ENCODE data around the gene CALML4. TPM values are rescaled to one million over a fixed set of nuclear protein-coding genes. Genes with fewer than 3 reads are reported as not detected.
"Not testable (repeated sequence)": the region's sequence is repeated elsewhere in the genome, so short reads cannot be mapped to it uniquely, and the experiment has no call there.

Gene CALML4
- polyA plus RNA-seq, 1 donor, result 170 TPM

DNA sequence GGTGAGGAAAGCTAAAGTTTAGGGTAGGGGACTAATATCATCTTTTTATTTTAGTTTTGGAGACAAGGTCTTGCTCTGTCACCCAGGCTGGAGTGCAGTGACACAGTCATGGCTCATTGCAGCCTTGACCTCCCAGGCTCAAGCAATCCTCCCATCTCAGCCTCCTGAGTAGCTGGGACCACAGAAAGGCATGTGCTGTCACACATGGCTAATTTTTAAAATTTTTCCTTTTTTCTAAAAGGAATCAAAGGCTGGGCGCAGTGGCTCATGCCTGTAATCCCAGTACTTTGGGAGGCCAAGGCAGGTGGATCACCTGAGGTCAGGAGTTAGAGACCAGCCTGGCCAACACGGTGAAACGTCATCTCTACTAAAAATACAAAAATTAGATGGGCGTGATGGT is 20.3 kb upstream of the CALML4 start:
- WGBS (ENCODE audit: insufficient coverage, low lambda C conversion rate), result no CpG with 5 or more reads among the region's 4 CpGs
- not testable (repeated sequence) for DNase-seq; H3K27me3 ChIP-seq (ENCODE audit: control insufficient read depth, insufficient read depth, low read length); H3K36me3 ChIP-seq (ENCODE audit: control insufficient read depth, insufficient read depth, low read length); H3K4me3 ChIP-seq (ENCODE audit: low read length); H3K27ac ChIP-seq (ENCODE audit: low read length)
- Histone ChIP-seq H3K9me3 (ENCODE audit: control insufficient read depth, low read depth, low read length) (peaks cover 13% of the 10 kb centered on the region), H3K4me1 (ENCODE audit: control insufficient read depth, insufficient read depth, low read length) (peaks cover 15% of the 10 kb centered on the region)

DNA sequence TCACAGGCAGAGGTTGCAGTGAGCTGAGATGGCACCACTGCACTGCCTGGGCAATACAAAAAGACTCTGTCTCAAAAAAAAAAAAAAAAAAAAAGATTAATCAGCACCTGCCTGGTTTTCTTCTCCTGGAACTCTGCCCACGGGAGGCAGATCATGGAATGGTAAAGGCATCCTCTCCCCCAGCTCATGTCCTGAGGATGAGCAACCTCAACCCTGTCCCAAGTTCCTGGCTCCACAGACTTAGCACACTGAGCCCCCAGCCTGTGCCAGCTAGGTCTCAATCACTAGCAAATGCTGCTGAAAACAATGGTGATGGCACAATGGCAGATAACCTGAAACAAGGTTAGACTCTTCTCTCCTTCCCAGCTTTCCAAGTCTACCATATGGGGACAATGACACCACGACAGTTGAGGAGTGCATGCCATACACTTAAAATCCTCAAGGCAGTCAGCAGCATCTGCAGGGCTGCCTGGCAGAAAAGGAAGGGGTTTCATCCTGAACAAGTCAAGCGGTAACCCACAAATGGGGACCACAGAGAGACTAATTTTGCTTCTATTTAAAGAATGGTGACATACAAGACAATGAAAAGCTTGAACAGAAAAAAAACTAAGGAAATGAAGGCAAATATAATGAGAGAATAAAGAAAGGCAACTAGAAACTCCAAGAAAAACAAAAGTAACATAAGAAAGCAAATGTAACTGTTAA is 19.6 kb upstream of the CALML4 start:
- H3K27ac ChIP-seq (ENCODE audit: low read length), result no peak overlapping the region
- peaks cover 11% of the 10 kb centered on the region for H3K4me1 ChIP-seq (ENCODE audit: control insufficient read depth, insufficient read depth, low read length)
- H3K4me3 ChIP-seq (ENCODE audit: low read length), result no peak overlapping the region
- no peak for DNase-seq
- WGBS (ENCODE audit: insufficient coverage, low lambda C conversion rate), result 80% methylated on average over 1 of the region's 3 CpGs
- H3K27me3 ChIP-seq (ENCODE audit: control insufficient read depth, insufficient read depth, low read length), result no peaks in the 10 kb centered on the region
- peaks cover 13% of the 10 kb centered on the region for H3K9me3 ChIP-seq (ENCODE audit: control insufficient read depth, low read depth, low read length)
- peaks cover 2% of the 10 kb centered on the region for H3K36me3 ChIP-seq (ENCODE audit: control insufficient read depth, insufficient read depth, low read length)

DNA sequence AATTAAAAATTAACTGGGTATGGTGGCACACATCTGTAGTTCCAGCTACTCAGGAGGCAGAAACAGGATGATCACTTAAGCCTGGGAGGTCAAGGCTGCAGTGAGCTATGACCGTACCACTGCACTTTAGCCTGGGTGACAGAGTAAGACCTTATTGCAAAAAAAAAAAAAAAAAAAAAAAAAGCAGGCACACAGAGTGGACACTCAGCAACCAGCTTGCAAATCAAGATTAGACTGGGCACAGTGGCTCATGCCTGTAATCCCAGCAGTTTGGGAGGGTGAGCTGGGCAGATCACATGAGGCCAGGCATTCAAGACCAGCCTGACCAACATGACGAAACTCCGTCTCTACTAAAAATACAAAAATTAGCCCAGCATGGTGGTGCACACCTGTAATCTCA is 19.0 kb upstream of the CALML4 start:
- Histone ChIP-seq H3K27me3 (ENCODE audit: control insufficient read depth, insufficient read depth, low read length) (no peaks in the 10 kb centered on the region), H3K9me3 (ENCODE audit: control insufficient read depth, low read depth, low read length) (peaks cover 13% of the 10 kb centered on the region), H3K27ac (ENCODE audit: low read length) (no peak overlapping the region), H3K36me3 (ENCODE audit: control insufficient read depth, insufficient read depth, low read length) (peaks cover 3% of the 10 kb centered on the region), H3K4me1 (ENCODE audit: control insufficient read depth, insufficient read depth, low read length) (peaks cover 11% of the 10 kb centered on the region), H3K4me3 (ENCODE audit: low read length) (no peak overlapping the region)
- WGBS (ENCODE audit: insufficient coverage, low lambda C conversion rate), result no CpG with 5 or more reads among the region's 3 CpGs
- DNase-seq, result no peak

DNA sequence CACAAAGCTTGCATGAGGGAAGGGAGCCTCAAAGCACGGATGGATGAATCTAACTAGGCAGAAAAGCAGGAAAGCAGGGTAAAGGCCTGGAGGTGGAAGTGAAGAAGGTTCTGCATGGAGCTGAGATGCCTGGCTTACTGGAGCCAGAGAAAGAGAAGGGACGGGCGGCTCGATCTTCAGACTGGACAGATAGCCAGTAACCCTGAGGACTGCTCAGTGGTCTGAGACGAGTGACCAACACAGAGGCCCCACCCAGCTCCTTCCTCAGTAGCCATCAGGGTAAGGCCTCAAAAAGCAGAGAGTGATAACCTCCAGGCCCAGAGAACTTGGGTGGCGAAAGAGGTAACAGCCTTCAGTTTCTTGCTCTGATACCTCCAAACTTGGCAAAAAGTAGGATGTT is 18.0 kb upstream of the CALML4 start:
- no peak overlapping the region for H3K27ac ChIP-seq (ENCODE audit: low read length)
- no peak overlapping the region for H3K4me3 ChIP-seq (ENCODE audit: low read length)
- H3K4me1 ChIP-seq (ENCODE audit: control insufficient read depth, insufficient read depth, low read length), result peaks cover 5% of the 10 kb centered on the region
- 100% methylated on average over 1 of the region's 6 CpGs for WGBS (ENCODE audit: insufficient coverage, low lambda C conversion rate)
- peaks cover 9% of the 10 kb centered on the region for H3K9me3 ChIP-seq (ENCODE audit: control insufficient read depth, low read depth, low read length)
- no peaks in the 10 kb centered on the region for H3K27me3 ChIP-seq (ENCODE audit: control insufficient read depth, insufficient read depth, low read length)
- H3K36me3 ChIP-seq (ENCODE audit: control insufficient read depth, insufficient read depth, low read length), result peaks cover 12% of the 10 kb centered on the region
- DNase-seq, result no peak

DNA sequence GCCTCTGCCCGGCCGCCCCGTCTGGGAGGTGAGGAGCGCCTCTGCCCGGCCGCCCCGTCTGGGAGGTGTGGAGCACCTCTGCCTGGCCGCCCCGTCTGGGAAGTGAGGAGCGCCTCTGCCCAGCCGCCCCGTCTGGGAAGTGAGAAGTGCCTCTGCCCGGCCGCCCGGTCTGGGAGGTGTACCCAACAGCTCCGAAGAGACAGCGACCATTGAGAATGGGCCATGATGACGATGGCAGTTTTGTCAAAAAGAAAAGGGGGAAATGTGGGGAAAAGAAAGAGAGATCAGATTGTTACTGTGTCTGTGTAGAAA is 17.3 kb upstream of the CALML4 start:
- WGBS (ENCODE audit: insufficient coverage, low lambda C conversion rate), result no CpG with 5 or more reads among the region's 18 CpGs
- not testable (repeated sequence) for DNase-seq; H3K27me3 ChIP-seq (ENCODE audit: control insufficient read depth, insufficient read depth, low read length); H3K4me3 ChIP-seq (ENCODE audit: low read length); H3K9me3 ChIP-seq (ENCODE audit: control insufficient read depth, low read depth, low read length); H3K4me1 ChIP-seq (ENCODE audit: control insufficient read depth, insufficient read depth, low read length); H3K27ac ChIP-seq (ENCODE audit: low read length)
- H3K36me3 ChIP-seq (ENCODE audit: control insufficient read depth, insufficient read depth, low read length), result peaks cover 17% of the 10 kb centered on the region

DNA sequence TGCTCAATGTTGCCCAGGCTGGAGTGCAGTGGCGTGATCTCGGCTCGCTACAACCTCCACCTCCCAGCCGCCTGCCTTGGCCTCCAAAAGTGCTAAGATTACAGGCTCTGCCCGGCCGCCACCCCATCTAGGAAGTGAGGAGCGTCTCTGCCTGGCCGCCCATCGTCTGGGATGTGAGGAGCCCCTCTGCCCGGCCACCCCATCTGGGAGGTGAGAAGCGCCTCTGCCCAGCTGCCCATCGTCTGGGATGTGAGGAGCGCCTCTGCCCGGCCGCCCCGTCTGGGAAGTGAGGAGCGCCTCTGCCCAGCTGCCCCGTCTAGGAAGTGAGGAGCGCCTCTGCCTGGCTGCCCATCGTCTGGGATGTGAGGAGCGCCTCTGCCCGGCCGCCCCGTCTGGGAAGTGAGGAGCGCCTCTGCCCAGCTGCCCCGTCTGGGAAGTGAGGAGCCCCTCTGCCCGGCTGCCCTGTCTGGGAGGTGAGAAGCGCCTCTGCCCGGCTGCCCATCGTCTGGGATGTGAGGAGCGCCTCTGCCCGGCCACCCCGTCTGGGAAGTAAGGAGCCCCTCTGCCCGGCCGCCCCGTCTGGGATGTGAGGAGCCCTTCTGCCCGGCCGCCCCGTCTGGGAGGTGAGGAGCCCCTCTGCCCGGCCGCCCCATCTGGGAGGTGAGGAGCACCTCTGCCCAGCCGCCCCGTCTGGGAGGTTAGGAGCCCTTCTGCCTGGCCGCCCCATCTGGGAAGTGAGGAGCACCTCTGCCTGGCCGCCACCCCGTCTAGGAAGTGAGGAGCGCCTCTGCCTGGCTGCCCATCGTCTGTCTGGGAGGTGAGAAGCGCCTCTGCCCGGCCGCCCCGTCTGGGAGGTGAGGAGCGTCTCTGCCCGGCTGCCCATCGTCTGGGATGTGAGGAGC is 16.6 kb upstream of the CALML4 start:
- DNase-seq; H3K4me1 ChIP-seq (ENCODE audit: control insufficient read depth, insufficient read depth, low read length); H3K27ac ChIP-seq (ENCODE audit: low read length); H3K9me3 ChIP-seq (ENCODE audit: control insufficient read depth, low read depth, low read length); H3K27me3 ChIP-seq (ENCODE audit: control insufficient read depth, insufficient read depth, low read length); H3K4me3 ChIP-seq (ENCODE audit: low read length): not testable (repeated sequence)
- H3K36me3 ChIP-seq (ENCODE audit: control insufficient read depth, insufficient read depth, low read length), result peaks cover 22% of the 10 kb centered on the region
- WGBS (ENCODE audit: insufficient coverage, low lambda C conversion rate), result no CpG with 5 or more reads among the region's 55 CpGs

DNA sequence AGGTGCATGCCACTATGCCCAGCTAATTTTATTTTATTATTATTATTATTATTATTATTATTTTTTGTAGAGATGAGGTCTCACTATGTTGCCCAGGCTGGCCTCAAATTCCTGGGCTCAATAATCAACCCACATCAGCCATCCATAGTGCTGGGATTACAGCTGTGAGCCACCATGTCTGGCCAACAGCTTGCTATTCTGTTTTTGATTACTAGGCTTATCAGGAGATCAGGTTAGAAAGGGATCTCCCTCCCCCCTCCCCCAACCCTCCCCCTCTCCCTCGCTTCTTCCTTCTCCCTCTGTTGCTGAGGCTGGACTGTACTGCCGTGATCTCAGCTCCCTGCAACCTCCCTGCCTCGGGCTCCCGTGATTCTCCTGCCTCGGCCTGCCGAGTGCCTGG is 15.8 kb upstream of the CALML4 start:
- DNase-seq, result no peak
- H3K4me3 ChIP-seq (ENCODE audit: low read length), result no peak overlapping the region
- no peaks in the 10 kb centered on the region for H3K4me1 ChIP-seq (ENCODE audit: control insufficient read depth, insufficient read depth, low read length)
- H3K9me3 ChIP-seq (ENCODE audit: control insufficient read depth, low read depth, low read length), result peaks cover 9% of the 10 kb centered on the region
- no peak overlapping the region for H3K27ac ChIP-seq (ENCODE audit: low read length)
- no peaks in the 10 kb centered on the region for H3K27me3 ChIP-seq (ENCODE audit: control insufficient read depth, insufficient read depth, low read length)
- peaks cover 30% of the 10 kb centered on the region for H3K36me3 ChIP-seq (ENCODE audit: control insufficient read depth, insufficient read depth, low read length)
- WGBS (ENCODE audit: insufficient coverage, low lambda C conversion rate), result no CpG with 5 or more reads among the region's 6 CpGs

DNA sequence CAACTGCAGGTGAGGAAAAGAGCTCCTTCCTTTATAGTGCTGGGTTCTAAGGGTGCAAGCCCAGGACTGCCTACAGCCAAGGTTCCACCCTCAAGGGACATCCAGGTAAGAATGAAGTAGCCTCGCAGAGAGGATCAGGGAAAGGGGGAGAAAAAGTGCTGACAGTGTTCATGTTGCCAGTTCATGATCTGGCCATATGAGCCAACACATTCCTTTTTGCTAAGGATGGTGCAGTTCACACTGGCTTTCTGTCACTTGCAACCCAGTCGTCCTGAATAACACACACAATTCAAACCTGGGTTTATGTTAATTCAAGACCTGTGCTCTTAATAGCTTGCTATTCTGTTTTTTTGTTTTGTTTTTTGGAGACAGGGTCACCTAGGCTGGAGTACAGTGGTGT is 15.4 kb upstream of the CALML4 start:
- WGBS (ENCODE audit: insufficient coverage, low lambda C conversion rate), result 80% methylated on average over 1 of the region's 2 CpGs

DNA sequence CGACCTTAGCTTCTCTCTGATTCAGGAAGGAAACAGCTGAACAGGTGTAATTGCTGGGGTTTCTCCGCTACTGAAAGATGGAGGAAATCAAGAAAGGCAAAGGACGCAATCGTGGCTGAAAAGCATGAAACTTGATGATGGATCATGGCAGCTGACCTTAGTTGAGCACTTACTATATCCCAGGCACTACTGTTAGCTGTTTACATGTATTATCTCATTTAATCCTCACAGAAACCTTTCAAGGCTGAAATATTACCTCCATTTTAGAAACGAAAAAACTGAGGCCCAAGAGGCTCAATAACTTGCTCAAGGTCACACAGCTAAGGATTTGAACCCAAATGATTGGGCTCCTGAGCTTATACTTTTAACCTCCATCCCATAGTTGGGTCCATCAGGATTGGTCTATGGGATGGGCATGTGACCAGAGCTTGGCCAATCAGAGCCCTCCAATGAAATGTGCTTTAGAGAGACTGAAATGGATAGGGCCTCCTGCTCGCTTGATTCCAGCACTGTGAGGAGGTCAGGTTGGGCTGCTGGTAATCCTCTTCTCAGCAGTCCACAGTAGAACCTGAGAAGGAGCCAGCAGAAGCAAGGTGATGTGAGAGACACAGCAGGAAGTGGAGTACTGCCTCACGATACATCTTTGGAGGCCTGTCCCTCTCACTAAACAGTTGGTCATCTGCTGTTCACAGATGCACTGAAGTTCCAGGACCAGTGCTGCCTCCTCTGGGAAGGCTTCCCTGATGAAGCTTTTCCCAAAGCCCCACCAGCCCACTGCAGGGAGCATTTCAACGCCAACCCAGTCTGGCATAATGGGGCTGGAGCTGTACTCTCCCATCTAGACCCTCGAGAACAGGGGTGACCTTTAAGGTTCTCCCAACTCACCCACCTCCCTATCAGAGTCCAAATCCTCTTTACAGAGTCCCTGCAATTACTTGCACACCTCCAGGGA is 14.0 kb upstream of the CALML4 start:
- Histone ChIP-seq H3K36me3 (ENCODE audit: control insufficient read depth, insufficient read depth, low read length) (peaks cover 33% of the 10 kb centered on the region), H3K4me3 (ENCODE audit: low read length) (no peak overlapping the region), H3K27ac (ENCODE audit: low read length) (no peak overlapping the region), H3K27me3 (ENCODE audit: control insufficient read depth, insufficient read depth, low read length) (no peaks in the 10 kb centered on the region), H3K9me3 (ENCODE audit: control insufficient read depth, low read depth, low read length) (peaks cover 9% of the 10 kb centered on the region), H3K4me1 (ENCODE audit: control insufficient read depth, insufficient read depth, low read length) (no peaks in the 10 kb centered on the region)
- WGBS (ENCODE audit: insufficient coverage, low lambda C conversion rate), result no CpG with 5 or more reads among the region's 9 CpGs
- DNase-seq, result no peak

More for the DNA sequence above, 15.4 kb upstream of the CALML4 start:
- no peak overlapping the region for H3K27ac ChIP-seq (ENCODE audit: low read length)
- no peak for DNase-seq
- peaks cover 9% of the 10 kb centered on the region for H3K9me3 ChIP-seq (ENCODE audit: control insufficient read depth, low read depth, low read length)
- H3K36me3 ChIP-seq (ENCODE audit: control insufficient read depth, insufficient read depth, low read length), result peaks cover 30% of the 10 kb centered on the region
- H3K4me1 ChIP-seq (ENCODE audit: control insufficient read depth, insufficient read depth, low read length), result no peaks in the 10 kb centered on the region
- no peaks in the 10 kb centered on the region for H3K27me3 ChIP-seq (ENCODE audit: control insufficient read depth, insufficient read depth, low read length)
- H3K4me3 ChIP-seq (ENCODE audit: low read length), result no peak overlapping the region

DNA sequence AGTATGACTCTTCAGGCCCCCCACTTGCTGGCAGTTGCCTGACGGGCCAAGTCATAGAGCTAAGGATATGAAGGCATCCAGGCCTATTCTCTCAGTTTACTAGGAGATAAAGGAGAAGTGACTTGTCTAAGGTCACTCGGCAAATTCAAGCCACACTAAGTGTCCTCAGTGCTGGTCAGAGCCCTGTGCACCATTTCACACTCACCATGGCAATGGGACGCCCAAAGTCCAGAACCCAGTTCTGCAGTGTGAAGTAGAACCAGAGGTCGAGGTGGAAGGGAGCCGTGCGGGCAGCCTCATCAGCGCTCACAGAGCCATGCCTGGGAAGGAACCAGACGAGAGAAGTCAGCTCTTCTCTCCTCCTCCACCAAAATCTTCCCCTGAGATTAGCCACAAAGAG is 13.2 kb upstream of the CALML4 start:
- H3K4me3 ChIP-seq (ENCODE audit: low read length), result no peak overlapping the region
- peaks cover 35% of the 10 kb centered on the region for H3K36me3 ChIP-seq (ENCODE audit: control insufficient read depth, insufficient read depth, low read length)
- no peak for DNase-seq
- no peak overlapping the region for H3K27ac ChIP-seq (ENCODE audit: low read length)
- WGBS (ENCODE audit: insufficient coverage, low lambda C conversion rate), result no CpG with 5 or more reads among the region's 8 CpGs
- peaks cover 9% of the 10 kb centered on the region for H3K9me3 ChIP-seq (ENCODE audit: control insufficient read depth, low read depth, low read length)
- H3K4me1 ChIP-seq (ENCODE audit: control insufficient read depth, insufficient read depth, low read length), result no peaks in the 10 kb centered on the region
- H3K27me3 ChIP-seq (ENCODE audit: control insufficient read depth, insufficient read depth, low read length), result no peaks in the 10 kb centered on the region

Data from large intestine (tissue), 3 donors.